HUES6 (cell line): ENCODE results near the gene UAP1L1.

Experiments used
- H3K27ac ChIP-seq: 2 replicates; pipeline ENCODE4 v1.7.0; 2013; ENCODE audit warnings: low read depth, mild to moderate bottlenecking, low read length, inconsistent platforms
- H3K27me3 ChIP-seq: 2 replicates; pipeline ENCODE4 v1.6.1; 2013; ENCODE audit warnings: low read length; ENCODE audit not compliant: control insufficient read depth, insufficient read depth
- H3K36me3 ChIP-seq: 2 replicates; pipeline ENCODE4 v1.6.1; 2013; ENCODE audit warnings: low read length; ENCODE audit not compliant: control insufficient read depth, insufficient read depth
- H3K4me1 ChIP-seq: 2 replicates; pipeline ENCODE4 v1.6.1; 2013; ENCODE audit warnings: low read length; ENCODE audit not compliant: control insufficient read depth, insufficient read depth
- H3K4me3 ChIP-seq: 2 replicates; pipeline ENCODE4 v1.5.1; 2013; ENCODE audit warnings: low read depth, low read length
- H3K9ac ChIP-seq: one replicate; pipeline ENCODE4 v1.6.1; 2013; ENCODE audit warnings: mild to moderate bottlenecking, low read length
- H3K9me3 ChIP-seq: 2 replicates; pipeline ENCODE4 v1.6.1; 2013; ENCODE audit warnings: low read depth, low read length; ENCODE audit not compliant: control insufficient read depth, insufficient read depth

Gene UAP1L1

DNA sequence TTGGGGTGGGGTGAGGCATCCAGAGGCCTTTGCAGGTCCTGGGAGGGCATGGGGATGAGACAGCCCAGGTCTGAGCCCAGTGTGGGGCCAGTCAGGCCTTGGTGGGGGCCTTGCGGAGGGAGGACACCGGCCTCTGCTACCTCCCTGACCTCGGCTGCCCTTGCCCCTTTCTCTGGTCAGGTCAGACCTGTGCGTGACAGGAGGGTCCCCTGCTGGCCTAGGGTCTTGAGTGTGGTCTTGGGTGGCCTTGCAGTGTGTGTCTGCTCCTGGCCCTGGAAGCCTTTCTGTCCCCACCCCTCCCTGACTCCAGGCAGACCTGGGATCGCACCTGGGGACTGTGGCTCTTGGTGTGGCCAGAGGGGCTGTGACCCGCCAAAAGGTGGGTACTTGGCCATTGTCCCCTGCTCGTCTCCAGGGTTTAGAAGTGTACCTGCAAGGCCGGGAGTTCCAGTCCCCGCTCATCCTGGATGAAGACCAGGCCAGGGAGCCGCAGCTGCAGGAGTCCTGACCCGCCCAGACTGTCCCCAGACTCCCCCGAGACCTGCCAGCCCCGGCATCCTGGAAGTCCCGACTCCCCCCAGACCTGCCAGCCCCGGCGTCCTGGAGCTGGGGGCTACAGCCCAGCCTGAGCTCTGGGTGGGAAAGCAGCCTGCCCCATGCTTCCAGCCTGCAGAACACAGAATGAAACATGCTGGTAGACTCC is 5.1 kb downstream of the UAP1L1 start:
- peaks cover 22% of the 10 kb centered on the region for H3K36me3 ChIP-seq
- H3K4me3 ChIP-seq = no peak overlapping the region
- peaks cover 33% of the 10 kb centered on the region for H3K27me3 ChIP-seq
- no peaks in the 10 kb centered on the region for H3K9me3 ChIP-seq
- H3K4me1 ChIP-seq = peaks cover 22% of the 10 kb centered on the region
- H3K27ac ChIP-seq = no peak overlapping the region
- H3K9ac ChIP-seq = no peak overlapping the region

DNA sequence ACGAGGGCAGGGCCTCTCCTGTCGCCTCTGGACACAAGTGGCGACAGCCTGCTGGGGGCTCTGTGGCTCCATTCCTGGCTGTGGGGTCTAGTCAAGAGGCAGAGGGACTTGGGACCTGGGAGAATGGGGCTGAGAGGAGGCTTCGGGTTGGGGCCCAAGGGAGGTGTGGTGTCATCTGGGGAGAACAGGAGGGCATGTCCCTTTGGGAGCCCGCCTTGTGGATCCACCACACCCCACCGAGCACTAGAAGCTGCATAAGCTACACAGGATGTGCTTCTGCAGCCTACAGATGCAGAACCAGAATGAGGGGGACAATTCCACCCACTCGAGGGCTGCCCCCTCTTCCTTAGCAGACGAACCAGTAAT is 5.6 kb downstream of the UAP1L1 start:
- H3K4me3 ChIP-seq = no peak overlapping the region
- H3K9me3 ChIP-seq = no peaks in the 10 kb centered on the region
- peaks cover 22% of the 10 kb centered on the region for H3K4me1 ChIP-seq
- H3K27me3 ChIP-seq = peaks cover 30% of the 10 kb centered on the region
- no peak overlapping the region for H3K27ac ChIP-seq
- H3K36me3 ChIP-seq = peaks cover 22% of the 10 kb centered on the region
- H3K9ac ChIP-seq = no peak overlapping the region

DNA sequence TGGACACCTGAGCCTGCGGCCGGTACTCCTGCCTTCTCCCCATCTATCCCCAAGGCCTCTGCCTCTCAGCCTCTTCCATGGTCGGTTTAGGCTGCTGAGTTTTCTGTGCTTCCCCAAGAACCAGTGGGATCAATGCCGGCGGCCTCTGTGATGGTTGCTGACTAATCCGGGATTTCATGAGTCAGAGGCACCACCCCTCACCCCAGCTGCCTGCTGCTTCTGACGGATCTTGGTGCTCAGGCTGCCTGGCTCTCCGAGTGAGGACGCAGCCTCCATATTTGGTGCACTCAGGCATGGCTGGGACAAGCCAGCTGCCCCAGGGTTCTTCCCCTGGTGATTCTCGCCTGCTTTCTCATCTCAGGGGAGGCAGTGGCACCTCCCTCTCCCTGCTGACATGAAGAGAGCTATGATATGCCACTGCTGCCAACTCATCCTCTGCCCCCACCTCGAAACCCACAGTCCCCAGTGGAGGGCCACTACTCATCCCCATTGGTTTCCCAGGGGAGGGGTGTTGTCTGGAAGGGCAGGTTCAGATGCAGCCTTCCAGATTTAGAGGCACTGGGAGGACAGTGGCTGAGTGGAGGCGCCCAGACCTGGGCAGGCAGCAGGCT is 6.2 kb downstream of the UAP1L1 start:
- H3K9ac ChIP-seq = peak overlapping the region; percentile 36
- no peaks in the 10 kb centered on the region for H3K9me3 ChIP-seq
- peaks cover 19% of the 10 kb centered on the region for H3K4me1 ChIP-seq
- no peak overlapping the region; the same call in 1 of the 2 replicates for H3K27ac ChIP-seq
- H3K4me3 ChIP-seq = no peak overlapping the region
- H3K36me3 ChIP-seq = peaks cover 22% of the 10 kb centered on the region
- H3K27me3 ChIP-seq = peaks cover 24% of the 10 kb centered on the region

DNA sequence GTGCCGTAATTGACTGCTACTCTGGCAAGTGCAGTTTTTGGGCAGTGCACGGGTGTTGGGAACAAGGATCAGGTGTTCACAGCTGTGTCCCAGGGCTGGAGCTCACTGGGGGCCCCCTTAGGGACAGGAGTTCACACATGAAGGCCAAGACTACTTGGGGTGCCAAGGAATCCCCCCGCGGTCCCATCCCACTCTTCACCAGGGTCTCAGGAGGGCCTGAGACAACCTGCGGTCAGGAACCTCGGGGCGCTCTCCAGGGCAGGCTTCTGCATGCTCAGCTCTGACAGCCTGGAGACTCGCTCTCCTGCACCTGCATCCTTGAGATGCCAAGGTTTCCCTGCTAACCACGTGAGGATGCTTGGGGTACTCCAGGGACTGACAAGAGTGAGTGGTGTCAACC is 7.2 kb downstream of the UAP1L1 start:
- Histone ChIP-seq H3K36me3 (peaks cover 23% of the 10 kb centered on the region), H3K27ac (no peak overlapping the region), H3K4me3 (no peak overlapping the region), H3K4me1 (peaks cover 15% of the 10 kb centered on the region; the same call in 1 of the 2 replicates), H3K27me3 (peaks cover 14% of the 10 kb centered on the region), H3K9ac (no peak overlapping the region), H3K9me3 (no peaks in the 10 kb centered on the region)

DNA sequence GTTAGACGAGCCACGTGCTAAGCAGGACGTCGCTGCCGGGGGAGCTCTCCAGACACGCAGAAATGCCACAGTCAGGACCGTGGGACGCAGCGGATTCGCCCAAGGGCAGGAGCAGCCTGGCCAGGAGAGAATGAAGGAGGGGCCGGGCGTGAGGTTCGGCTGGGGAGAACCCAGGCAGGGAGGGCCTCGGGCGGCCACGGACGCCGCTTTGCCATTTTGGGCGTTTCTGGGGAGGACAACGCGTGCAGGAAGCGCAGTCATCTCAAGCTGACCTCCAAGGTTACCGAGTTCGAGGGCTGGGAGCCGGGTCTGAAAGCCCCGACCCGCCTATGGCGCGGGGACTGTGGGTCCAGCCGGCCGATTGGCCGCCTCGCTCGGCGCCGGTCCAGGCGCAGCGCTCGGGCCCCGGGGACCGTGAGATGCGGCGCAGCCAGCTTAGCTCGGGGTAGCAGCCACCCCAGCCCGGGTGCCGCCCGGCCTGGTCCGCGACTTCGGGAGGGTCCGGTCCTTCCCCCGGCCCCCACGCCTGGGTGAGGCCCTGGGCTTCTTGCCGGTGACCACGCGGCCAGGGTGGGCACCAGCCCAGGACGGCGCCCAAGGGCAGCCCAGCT is 8.7 kb downstream of the UAP1L1 start:
- Histone ChIP-seq H3K4me3 (peak overlapping the region; percentile 74), H3K27ac (peak overlapping the region; percentile 46; the same call in 1 of the 2 replicates), H3K4me1 (peaks cover 15% of the 10 kb centered on the region; the same call in 1 of the 2 replicates), H3K36me3 (peaks cover 20% of the 10 kb centered on the region), H3K9me3 (no peaks in the 10 kb centered on the region), H3K9ac (peak overlapping the region; percentile 75), H3K27me3 (peaks cover 3% of the 10 kb centered on the region; the same call in 1 of the 2 replicates)

DNA sequence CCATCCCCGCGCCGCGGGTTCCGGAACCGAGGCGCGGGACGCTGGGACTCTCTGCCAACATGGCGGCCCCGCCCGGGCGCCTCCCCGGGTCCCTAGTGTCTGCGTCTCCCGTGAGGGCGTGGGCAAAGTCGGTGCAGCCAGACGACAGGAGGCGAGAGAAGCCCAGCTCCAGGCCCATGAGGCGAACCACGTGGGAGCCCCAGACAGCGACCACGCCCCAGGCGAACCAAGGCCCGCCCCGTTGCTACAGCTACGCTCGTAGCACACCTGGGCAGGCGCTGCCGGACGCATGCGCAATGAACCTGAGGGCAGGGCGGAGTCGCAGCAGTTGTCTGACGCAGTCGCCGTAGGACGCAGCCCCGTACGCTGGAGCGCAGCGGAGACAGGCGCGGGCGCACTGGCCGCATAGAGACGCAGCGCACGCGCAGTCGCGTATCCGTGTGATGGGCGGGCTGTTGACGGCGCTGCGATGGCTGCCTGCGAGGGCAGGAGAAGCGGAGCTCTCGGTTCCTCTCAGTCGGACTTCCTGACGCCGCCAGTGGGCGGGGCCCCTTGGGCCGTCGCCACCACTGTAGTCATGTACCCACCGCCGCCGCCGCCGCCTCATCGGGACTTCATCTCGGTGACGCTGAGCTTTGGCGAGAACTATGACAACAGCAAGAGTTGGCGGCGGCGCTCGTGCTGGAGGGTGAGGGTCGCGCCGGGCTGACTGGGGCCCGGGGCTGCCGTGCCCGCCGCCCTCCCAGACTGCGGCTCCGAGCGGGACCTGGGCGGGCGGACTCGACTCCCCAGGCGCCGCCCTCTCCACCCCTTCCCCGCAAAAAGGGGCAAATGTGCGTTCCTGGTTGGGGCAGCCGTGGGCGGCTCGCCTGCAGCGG is 9.5 kb downstream of the UAP1L1 start, which contains the start of gene MAN1B1:
Gene MAN1B1 (plus strand): TSS at position 455 of the 878 bp plus-strand sequence. CDS start 15 bp downstream, at position 470.
- H3K36me3 ChIP-seq = peaks cover 20% of the 10 kb centered on the region
- H3K4me3 ChIP-seq = peak within 1 kb of the TSS; percentile 74
- peak within 1 kb of the TSS; percentile 46; the same call in 1 of the 2 replicates for H3K27ac ChIP-seq
- peak within 1 kb of the TSS; percentile 75 for H3K9ac ChIP-seq
- H3K27me3 ChIP-seq = peaks cover 3% of the 10 kb centered on the region; the same call in 1 of the 2 replicates
- peaks cover 15% of the 10 kb centered on the region; the same call in 1 of the 2 replicates for H3K4me1 ChIP-seq
- H3K9me3 ChIP-seq = no peaks in the 10 kb centered on the region

DNA sequence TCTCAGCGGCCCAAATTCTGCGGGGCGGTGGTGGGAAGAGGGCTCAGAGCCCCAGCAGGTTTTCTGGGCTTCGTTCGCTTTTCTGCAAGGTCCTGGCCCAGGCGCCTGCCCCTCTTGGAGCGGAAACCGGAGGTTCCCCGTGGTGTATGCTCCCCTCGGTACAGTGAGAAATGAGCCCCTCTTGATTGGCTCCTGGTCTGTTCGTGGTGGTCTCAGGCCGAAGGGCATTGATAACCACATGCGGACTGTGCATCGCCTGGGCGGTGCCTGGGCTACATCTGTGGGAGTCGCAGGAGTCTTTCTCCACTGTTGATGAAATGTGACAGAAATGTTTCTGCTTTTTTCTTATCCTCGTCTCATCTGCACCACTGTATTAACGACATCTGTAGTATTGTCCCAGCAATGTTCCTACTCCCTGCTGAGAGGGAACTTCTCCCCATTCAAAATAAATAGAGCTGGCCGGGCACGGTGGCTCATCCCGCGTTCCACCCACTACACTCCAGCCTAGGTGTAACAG is 10.2 kb downstream of the UAP1L1 start:
- Histone ChIP-seq H3K27ac (peak overlapping the region; percentile 24; the same call in 1 of the 2 replicates), H3K9ac (peak overlapping the region; percentile 61), H3K4me1 (peaks cover 15% of the 10 kb centered on the region; the same call in 1 of the 2 replicates), H3K27me3 (peaks cover 3% of the 10 kb centered on the region; the same call in 1 of the 2 replicates), H3K4me3 (peak overlapping the region; percentile 74), H3K9me3 (no peaks in the 10 kb centered on the region), H3K36me3 (peaks cover 13% of the 10 kb centered on the region)

DNA sequence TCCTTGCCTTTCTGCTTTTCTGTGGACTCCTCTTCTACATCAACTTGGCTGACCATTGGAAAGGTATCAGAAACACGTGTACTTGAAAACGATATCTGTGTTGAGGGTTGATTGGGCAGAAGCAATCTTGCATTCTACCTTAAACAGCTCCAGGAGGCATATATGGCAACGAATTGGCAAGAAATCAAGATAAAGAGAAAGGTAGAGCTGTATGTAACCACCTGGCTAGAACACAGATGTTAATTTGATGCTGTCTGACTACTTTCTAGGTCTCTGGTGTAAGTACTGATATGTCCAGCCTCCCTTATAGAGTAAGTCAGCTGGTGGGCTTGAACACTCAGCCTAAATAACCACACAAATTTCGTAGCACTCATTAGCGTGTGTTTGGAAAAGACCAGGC is 10.8 kb downstream of the UAP1L1 start:
- Histone ChIP-seq H3K9ac (no peak overlapping the region), H3K4me3 (peak overlapping the region; percentile 74; the same call in 1 of the 2 replicates), H3K36me3 (peaks cover 13% of the 10 kb centered on the region), H3K27me3 (peaks cover 3% of the 10 kb centered on the region; the same call in 1 of the 2 replicates), H3K4me1 (peaks cover 14% of the 10 kb centered on the region; the same call in 1 of the 2 replicates), H3K9me3 (no peaks in the 10 kb centered on the region), H3K27ac (no peak overlapping the region)

DNA sequence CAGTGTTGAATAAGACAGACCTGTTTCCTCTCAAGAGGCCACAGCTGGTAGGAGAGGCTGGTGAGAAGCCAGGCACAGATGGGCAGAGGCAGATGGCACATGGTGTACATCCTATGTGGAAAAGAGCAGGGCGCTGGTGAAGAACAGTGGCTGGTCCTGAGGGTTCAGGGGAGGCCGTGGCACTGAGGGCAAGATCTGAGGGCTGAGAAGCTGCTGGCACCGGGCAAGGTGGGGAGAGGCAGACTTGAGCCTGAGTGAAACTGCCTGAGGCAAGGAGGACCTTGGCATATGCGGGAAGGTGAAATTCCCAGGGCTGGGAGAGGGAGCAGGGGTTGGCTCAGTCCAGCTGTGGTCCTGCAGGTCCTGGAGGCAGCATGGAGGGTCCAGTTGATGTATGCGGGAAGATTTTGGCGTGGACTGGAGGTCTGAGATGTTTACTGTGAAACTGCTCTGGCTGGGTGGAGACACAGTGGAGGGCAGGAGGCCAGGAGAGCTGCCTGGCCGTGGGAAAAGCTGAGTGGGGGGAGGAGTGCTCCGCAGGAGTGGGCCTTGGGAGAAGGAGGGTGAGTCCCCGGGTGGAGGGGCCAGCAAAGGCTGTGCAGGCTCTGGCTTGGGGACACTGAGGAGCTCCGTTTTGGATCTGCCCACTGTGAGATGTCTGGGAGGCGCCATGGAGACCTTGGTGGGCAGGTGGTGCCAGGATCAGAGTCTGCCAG is 12.1 kb downstream of the UAP1L1 start:
- Histone ChIP-seq H3K27me3 (peaks cover 3% of the 10 kb centered on the region; the same call in 1 of the 2 replicates), H3K9ac (no peak overlapping the region), H3K4me3 (no peak overlapping the region), H3K4me1 (peaks cover 5% of the 10 kb centered on the region; the same call in 1 of the 2 replicates), H3K9me3 (no peaks in the 10 kb centered on the region), H3K36me3 (peaks cover 13% of the 10 kb centered on the region), H3K27ac (no peak overlapping the region)
